ENCODE measurements around the gene SIX3.

- no peak for TF ChIP-seq POLR2A (IDR thresholded peaks at IDR 0.05)
- no peak for TF ChIP-seq CTCF (IDR thresholded peaks at IDR 0.05 in 8 of 11, conservative IDR thresholded peaks at IDR 0.05 in 3 of 11)
Observed at GRCh38 chr2:44906972-44907371, 34.5 kb upstream of the SIX3 start.

Data from spleen (tissue), 7 donors.